ENCODE results near the gene GREB1L. TPM values are rescaled to one million over a fixed set of nuclear protein-coding genes. Genes with fewer than 3 reads are reported as not detected.

The GREB1L gene
- total RNA-seq, 2 experiments from 2014 or later = not detected

GRCh38 chr18:21474621-21475020 is 232.6 kb downstream of the GREB1L start:
- Histone ChIP-seq H3K36me3 (ENCODE audit: insufficient read depth, low read length) (no peaks in the 10 kb centered on the region), H3K27me3 (ENCODE audit: control insufficient read depth in 1 of 2, insufficient read depth in 2 of 2, low read length in 2 of 2) (no peaks in the 10 kb centered on the region), H3K4me1 (ENCODE audit: insufficient read depth, low read length) (no peaks in the 10 kb centered on the region), H3K4me3 (ENCODE audit: low read length) (no peak overlapping the region), H3K9me3 (ENCODE audit: control insufficient read depth in 1 of 2, insufficient read depth in 1 of 2, low read length in 2 of 2) (no peaks in the 10 kb centered on the region), H3K27ac (ENCODE audit: low read depth in 1 of 2, low read length in 2 of 2) (no peak overlapping the region)
- ChIA-PET CTCF (no interaction called here), POLR2A (no interaction called here)
- Mint-ChIP-seq H3K9me3 (no peaks in the 10 kb centered on the region), H3K27ac (no peak overlapping the region), H3K4me1 (ENCODE audit: low read depth) (no peaks in the 10 kb centered on the region), H3K27me3 (peaks cover 23% of the 10 kb centered on the region), H3K36me3 (ENCODE audit: low read depth) (no peaks in the 10 kb centered on the region), H3K4me3 (no peak overlapping the region)
- no peak for TF ChIP-seq CTCF (IDR thresholded peaks at IDR 0.05)
- intact Hi-C loops (cut with DNase I, micrococcal nuclease) = no loop called here
- no peak for ATAC-seq (ENCODE audit: poor library complexity)
- no peak for DNase-seq

- POLR2A ChIA-PET = no interaction called here
- CTCF ChIA-PET = no interaction called here
- ATAC-seq (ENCODE audit: poor library complexity) (no peak), DNase-seq (no peak)
- Mint-ChIP-seq H3K9me3 (no peaks in the 10 kb centered on the region), H3K27ac (no peak overlapping the region), H3K4me1 (ENCODE audit: low read depth) (no peaks in the 10 kb centered on the region), H3K4me3 (no peak overlapping the region), H3K36me3 (ENCODE audit: low read depth) (no peaks in the 10 kb centered on the region), H3K27me3 (peaks cover 28% of the 10 kb centered on the region)
- TF ChIP-seq CTCF (IDR thresholded peaks at IDR 0.05) = no peak
- H3K27me3 ChIP-seq (ENCODE audit: control insufficient read depth in 1 of 2, insufficient read depth in 2 of 2, low read length in 2 of 2) = peaks cover 0 to 5% of the 10 kb centered on the region in 2 experiments
- intact Hi-C loops (cut with DNase I, micrococcal nuclease) = no loop called here
- H3K4me1 ChIP-seq (ENCODE audit: insufficient read depth, low read length) = no peaks in the 10 kb centered on the region
- H3K9me3 ChIP-seq (ENCODE audit: control insufficient read depth in 1 of 2, insufficient read depth in 1 of 2, low read length in 2 of 2) = no peaks in the 10 kb centered on the region
- H3K4me3 ChIP-seq (ENCODE audit: low read length) = no peak overlapping the region
- H3K36me3 ChIP-seq (ENCODE audit: insufficient read depth, low read length) = no peaks in the 10 kb centered on the region
- no peak overlapping the region for H3K27ac ChIP-seq (ENCODE audit: low read depth in 1 of 2, low read length in 2 of 2)
Measured at GRCh38 chr18:21479721-21480120, 237.7 kb downstream of the GREB1L start.

- ATAC-seq (ENCODE audit: poor library complexity) = no peak
- no peak for TF ChIP-seq CTCF (IDR thresholded peaks at IDR 0.05)
- no peaks in the 10 kb centered on the region for H3K9me3 Mint-ChIP-seq
- Histone ChIP-seq H3K4me3 (ENCODE audit: low read length) (no peak overlapping the region), H3K4me1 (ENCODE audit: insufficient read depth, low read length) (no peaks in the 10 kb centered on the region), H3K9me3 (ENCODE audit: control insufficient read depth in 1 of 2, insufficient read depth in 1 of 2, low read length in 2 of 2) (no peaks in the 10 kb centered on the region), H3K27me3 (ENCODE audit: control insufficient read depth in 1 of 2, insufficient read depth in 2 of 2, low read length in 2 of 2) (peaks cover 0 to 5% of the 10 kb centered on the region in 2 experiments), H3K36me3 (ENCODE audit: insufficient read depth, low read length) (no peaks in the 10 kb centered on the region), H3K27ac (ENCODE audit: low read depth in 1 of 2, low read length in 2 of 2) (no peak overlapping the region)
- H3K4me1 Mint-ChIP-seq (ENCODE audit: low read depth) = no peaks in the 10 kb centered on the region
- no peak overlapping the region for H3K4me3 Mint-ChIP-seq
- H3K27me3 Mint-ChIP-seq = peaks cover 18% of the 10 kb centered on the region
- DNase-seq = no peak
- CTCF ChIA-PET = no interaction called here
- H3K36me3 Mint-ChIP-seq (ENCODE audit: low read depth) = no peaks in the 10 kb centered on the region
- intact Hi-C loops (cut with DNase I, micrococcal nuclease) = no loop called here
- POLR2A ChIA-PET = no interaction called here
- H3K27ac Mint-ChIP-seq = no peak overlapping the region
Measured at GRCh38 chr18:21481739-21482138, 239.7 kb downstream of the GREB1L start.
